ENCODE measurements around the gene ZNF189. TPM values are rescaled to one million over a fixed set of nuclear protein-coding genes. Genes with fewer than 3 reads are reported as not detected.

ZNF189 gene
- total RNA-seq: 27.1 and 33.3 TPM in 2 replicates

DNA sequence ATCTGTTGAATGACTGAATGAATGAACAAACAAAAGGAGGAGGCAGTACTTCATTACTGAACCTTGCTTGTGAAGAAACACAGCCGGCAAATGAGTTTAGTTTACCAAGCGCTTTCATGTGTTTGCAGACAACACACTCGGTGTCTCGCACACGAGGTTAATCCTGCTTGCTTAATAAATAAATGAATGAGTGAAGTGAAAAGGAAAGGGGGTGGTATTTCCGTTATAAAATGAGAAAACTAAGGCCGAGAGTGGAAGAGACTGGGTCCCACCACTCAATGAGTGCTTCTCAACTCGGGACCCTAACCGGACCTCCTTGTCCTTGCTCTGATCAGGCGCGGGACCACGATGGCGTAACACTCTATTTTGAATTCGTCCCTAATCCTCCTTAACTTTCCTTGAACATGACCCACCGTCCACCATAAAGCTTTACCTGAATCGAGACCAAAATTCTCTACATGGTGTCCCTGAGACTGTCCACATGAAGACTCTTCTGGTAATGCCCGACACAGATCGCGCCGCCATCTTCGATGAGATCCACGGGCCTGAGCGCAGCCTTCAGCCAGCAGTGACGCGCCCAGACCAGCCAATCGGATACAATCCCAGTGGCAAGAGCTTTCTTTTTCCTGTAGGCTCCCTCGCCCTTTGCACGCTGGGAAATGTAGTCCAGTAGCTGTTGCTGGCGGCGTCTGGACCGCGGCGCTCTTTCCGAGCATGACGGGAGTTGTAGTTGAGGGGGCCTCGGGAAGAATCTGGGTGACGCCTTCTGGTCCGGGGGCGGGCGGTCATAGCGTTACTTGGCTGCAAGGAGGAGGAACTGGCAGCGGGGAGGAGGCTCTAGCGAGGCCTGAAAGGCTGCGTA lies at the start of gene ZNF189, which contains the start of gene MRPL50:
TSS of gene ZNF189 (plus strand) at position 784 of the 862 bp plus-strand sequence. CDS start 306 bp downstream, outside the sequence.
TSS of gene MRPL50 (minus strand) at position 551 of the 862 bp plus-strand sequence. CDS start at position 525, 26 bp downstream.

DNA sequence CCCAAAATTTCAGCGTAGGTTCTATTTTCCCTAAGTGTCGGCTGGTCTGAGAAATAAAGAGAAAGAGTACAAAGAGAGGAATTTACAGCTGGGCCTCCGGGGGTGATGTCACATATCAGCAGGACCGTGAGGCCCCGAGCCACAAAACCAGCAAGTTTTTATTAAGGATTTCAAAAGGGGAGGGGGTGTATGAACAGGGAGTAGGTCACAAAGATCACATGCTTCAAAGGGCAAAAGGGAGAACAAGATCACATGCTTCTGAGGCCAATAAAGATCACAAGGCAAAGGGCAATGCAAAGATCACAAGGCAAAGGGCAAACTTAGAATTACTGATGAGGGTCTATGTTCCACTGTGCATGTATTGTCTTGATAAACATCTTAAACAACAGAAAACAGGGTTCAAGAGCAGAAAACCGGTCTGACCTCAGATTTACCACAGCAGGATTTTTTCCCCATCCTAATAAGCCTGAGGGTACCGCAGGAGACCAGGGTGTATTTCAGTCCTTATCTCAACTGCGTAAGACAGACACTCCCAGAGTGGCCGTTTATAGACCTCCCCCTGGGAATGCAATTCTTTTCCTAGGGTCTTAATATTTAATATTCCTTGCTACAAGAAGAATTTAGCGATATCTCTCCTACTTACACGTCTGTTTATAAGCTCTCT lies 13.6 kb upstream of the ZNF189 start, which contains the start of gene BAAT:
TSS of gene BAAT (minus strand) at position 134 of the 664 bp plus-strand sequence. CDS start 13,602 bp downstream, outside the sequence.

DNA sequence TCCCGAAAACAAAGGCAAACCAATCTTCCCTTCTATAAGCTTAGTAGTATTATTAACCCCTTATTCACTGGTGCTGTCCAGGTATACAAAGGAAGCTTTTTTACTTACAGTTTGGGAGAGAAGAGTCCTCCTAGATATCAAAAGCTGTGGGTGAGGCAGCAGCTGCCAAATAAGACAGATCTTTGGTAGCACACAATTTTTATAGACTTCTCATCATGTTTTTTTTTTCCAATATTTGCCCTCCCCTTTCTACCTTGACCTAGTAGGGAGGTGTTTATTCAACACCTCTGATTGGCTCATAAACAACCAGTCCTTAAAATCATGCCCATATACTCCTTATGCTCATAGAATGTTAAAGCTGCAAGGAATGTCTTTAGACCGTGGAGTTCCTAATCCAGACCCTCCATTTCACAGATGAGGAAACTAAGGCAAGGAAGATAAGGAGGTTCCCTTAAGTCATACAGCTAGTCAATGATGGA lies 37.0 kb downstream of the ZNF189 start, which contains the start of gene ALDOB:
TSS of gene ALDOB (minus strand) at position 174 of the 479 bp plus-strand sequence. CDS start 4,887 bp downstream, outside the sequence.

Small RNA genes within 50 kb of the gene (small RNA-seq; reads per million reads assigned to genes)
- not detected for gene AL353621.2

Other genes with a start within 250 kb of the ZNF189 start
- gene BAAT, start 13.8 kb upstream of the ZNF189 start, total RNA-seq: 0.10 TPM in 1 of 2 replicates, not detected in the other
- 12.7 and 15.0 TPM in 2 replicates for gene MRPL50, start 233 bp upstream of the ZNF189 start, total RNA-seq
- not detected in 2 replicates for gene ALDOB, start 36.9 kb downstream of the ZNF189 start, total RNA-seq
- 17.0 and 17.3 TPM in 2 replicates for gene RNF20, start 135.0 kb downstream of the ZNF189 start, total RNA-seq
- not detected in 2 replicates for gene PPP3R2, start 196.1 kb downstream of the ZNF189 start, total RNA-seq

All from vein endothelial cell (primary cell).